Calu3 (cell line): Measurements from ENCODE around the gene TMEM176B. TPM values are rescaled to one million over a fixed set of nuclear protein-coding genes. Genes with fewer than 3 reads are reported as not detected.
A peak's percentile ranks its signal among the peaks of the same experiment; 100 is the strongest.
"Not testable (repeated sequence)": the region's sequence is repeated elsewhere in the genome, so short reads cannot be mapped to it uniquely, and the experiment has no call there.

ENCODE experiments used
- BruUV-seq: library from RNA; stranded (reverse); fragments of 400-500 nt; replicated peaks from 2 replicates; lab custom pipeline; 2021; lab: Mats Ljungman, UMichigan
- CTCF ChIA-PET: fragments of 300-600 bp; sonication (Branson Sonifier 250); formaldehyde crosslinking; loops from one replicate; lab custom pipeline; 2022; ENCODE audit warnings: antibody characterized with exemption; lab: Charles Lee
- DNase-seq: peaks from one replicate; pipeline ENCODE4 v3.0.0; 2022
- H3K27ac Mint-ChIP-seq: one replicate; pipeline ENCODE4 v1.8.0; 2022; ENCODE audit warnings: mixed read lengths; ENCODE audit not compliant: unreplicated experiment
- H3K27me3 Mint-ChIP-seq: one replicate; pipeline ENCODE4 v1.8.0; 2022; ENCODE audit warnings: mixed read lengths; ENCODE audit not compliant: unreplicated experiment
- H3K36me3 Mint-ChIP-seq: one replicate; pipeline ENCODE4 v1.8.0; 2022; ENCODE audit warnings: mild to moderate bottlenecking, moderate library complexity, mixed read lengths; ENCODE audit not compliant: insufficient read depth, unreplicated experiment
- H3K4me1 Mint-ChIP-seq: one replicate; pipeline ENCODE4 v1.8.0; 2022; ENCODE audit warnings: mild to moderate bottlenecking, low read depth, mixed read lengths; ENCODE audit not compliant: unreplicated experiment
- H3K4me3 Mint-ChIP-seq: one replicate; pipeline ENCODE4 v1.8.0; 2022; ENCODE audit warnings: mild to moderate bottlenecking, low read depth, moderate library complexity, mixed read lengths; ENCODE audit not compliant: unreplicated experiment
- H3K9me3 Mint-ChIP-seq: one replicate; pipeline ENCODE4 v1.8.0; 2022; ENCODE audit warnings: low read depth, mixed read lengths; ENCODE audit not compliant: unreplicated experiment
- intact Hi-C: fragments of 100-400 bp; cut with micrococcal nuclease; formaldehyde crosslinking; loops from one replicate; pipeline ENCODE4 v1.10.0; 2022; ENCODE audit not compliant: unreplicated experiment
- total RNA-seq: library from RNA; stranded (reverse); gene quantifications from 2 replicates; pipeline ENCODE4 v1.2.3, GENCODE V29; 2022
- TF ChIP-seq, protein P1 (sequence below): fragments of 200-600 bp; IDR thresholded peaks from one replicate; pipeline ENCODE4 v1.8.0; 2022; ENCODE audit warnings: antibody characterized with exemption; ENCODE audit not compliant: unreplicated experiment

TMEM176B gene
- total RNA-seq, 1 experiment from 2014 or later, result 3.1 TPM

GRCh38 chr7:150780292-150780691, 19.9 kb downstream of the TMEM176B start:
- intact Hi-C loops, result loop anchor here (10.0 kb wide), 1 partner anchor 205 kb away; no protein-coding TSS in a partner anchor
- CTCF ChIA-PET, result no interaction called here
- no peaks in the 10 kb centered on the region for H3K4me1 Mint-ChIP-seq
- no peaks in the 10 kb centered on the region for H3K9me3 Mint-ChIP-seq
- H3K4me3 Mint-ChIP-seq, result no peak overlapping the region
- no peak for DNase-seq
- H3K27me3 Mint-ChIP-seq, result peaks cover 30% of the 10 kb centered on the region
- TF ChIP-seq, protein P1, sequence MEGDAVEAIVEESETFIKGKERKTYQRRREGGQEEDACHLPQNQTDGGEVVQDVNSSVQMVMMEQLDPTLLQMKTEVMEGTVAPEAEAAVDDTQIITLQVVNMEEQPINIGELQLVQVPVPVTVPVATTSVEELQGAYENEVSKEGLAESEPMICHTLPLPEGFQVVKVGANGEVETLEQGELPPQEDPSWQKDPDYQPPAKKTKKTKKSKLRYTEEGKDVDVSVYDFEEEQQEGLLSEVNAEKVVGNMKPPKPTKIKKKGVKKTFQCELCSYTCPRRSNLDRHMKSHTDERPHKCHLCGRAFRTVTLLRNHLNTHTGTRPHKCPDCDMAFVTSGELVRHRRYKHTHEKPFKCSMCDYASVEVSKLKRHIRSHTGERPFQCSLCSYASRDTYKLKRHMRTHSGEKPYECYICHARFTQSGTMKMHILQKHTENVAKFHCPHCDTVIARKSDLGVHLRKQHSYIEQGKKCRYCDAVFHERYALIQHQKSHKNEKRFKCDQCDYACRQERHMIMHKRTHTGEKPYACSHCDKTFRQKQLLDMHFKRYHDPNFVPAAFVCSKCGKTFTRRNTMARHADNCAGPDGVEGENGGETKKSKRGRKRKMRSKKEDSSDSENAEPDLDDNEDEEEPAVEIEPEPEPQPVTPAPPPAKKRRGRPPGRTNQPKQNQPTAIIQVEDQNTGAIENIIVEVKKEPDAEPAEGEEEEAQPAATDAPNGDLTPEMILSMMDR, result no peak
- H3K27ac Mint-ChIP-seq, result no peak overlapping the region
- no peaks in the 10 kb centered on the region for H3K36me3 Mint-ChIP-seq
- no TSS peak for BruUV-seq

DNA sequence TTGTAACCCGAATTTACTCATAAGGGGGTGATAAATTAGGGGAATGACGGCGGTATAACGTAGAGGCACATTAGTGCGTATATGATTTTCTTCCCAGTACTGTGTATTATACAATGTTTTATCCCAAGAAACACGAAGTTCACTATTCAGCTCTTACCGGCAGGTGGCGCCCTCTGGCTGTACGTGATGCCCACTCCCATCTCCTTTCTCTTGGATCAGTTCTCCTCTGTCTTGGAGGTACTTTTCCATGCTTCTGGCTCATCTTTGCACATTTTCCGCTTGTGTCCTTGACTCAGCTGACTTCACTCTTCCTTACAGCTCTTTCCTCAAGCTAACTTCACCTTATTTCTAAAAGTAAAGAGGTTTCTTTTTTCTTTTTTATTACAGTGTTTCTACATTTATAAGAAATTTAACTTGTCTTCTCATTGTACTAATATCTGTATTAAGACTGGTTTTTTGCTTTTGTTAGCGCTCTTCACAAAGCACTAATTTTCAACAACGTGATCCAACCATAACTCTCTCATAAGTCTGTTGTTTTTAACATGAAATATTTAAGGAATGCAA, 21.3 kb downstream of the TMEM176B start:
- Mint-ChIP-seq H3K27ac (no peak overlapping the region), H3K27me3 (peaks cover 35% of the 10 kb centered on the region)
- intact Hi-C loops, result loop anchor here (1.0 to 10.0 kb wide), 4 partner anchors 98 to 523 kb away; no protein-coding TSS in a partner anchor

GRCh38 chr7:150778014-150778737, 22.0 kb downstream of the TMEM176B start:
- no peaks in the 10 kb centered on the region for H3K4me1 Mint-ChIP-seq
- DNase-seq, result no peak
- peaks cover 41% of the 10 kb centered on the region for H3K27me3 Mint-ChIP-seq
- no TSS peak for BruUV-seq
- CTCF ChIA-PET, result interaction anchor here (0.9 to 1.0 kb wide), 2 partner anchors 15 to 104 kb away, joined by 3 read pairs; no protein-coding TSS in a partner anchor
- H3K9me3 Mint-ChIP-seq, result peaks cover 7% of the 10 kb centered on the region
- no peak overlapping the region for H3K27ac Mint-ChIP-seq
- TF ChIP-seq, protein P1, result no peak
- no peaks in the 10 kb centered on the region for H3K36me3 Mint-ChIP-seq
- H3K4me3 Mint-ChIP-seq, result no peak overlapping the region
- intact Hi-C loops, result loop anchor here (1.0 to 10.0 kb wide), 4 partner anchors 99 to 524 kb away; no protein-coding TSS in a partner anchor

More for the DNA sequence above, 21.3 kb downstream of the TMEM176B start:
- DNase-seq, result peak; percentile 86
- BruUV-seq, result no TSS peak
- no peak overlapping the region for H3K4me3 Mint-ChIP-seq
- TF ChIP-seq, protein P1, result peak; percentile 88
- H3K36me3 Mint-ChIP-seq, result no peaks in the 10 kb centered on the region
- CTCF ChIA-PET, result interaction anchor here (0.6 to 1.0 kb wide), 3 partner anchors 14 to 1665 kb away, joined by 3 to 4 read pairs (median 3); no protein-coding TSS in a partner anchor
- no peaks in the 10 kb centered on the region for H3K4me1 Mint-ChIP-seq
- peaks cover 2% of the 10 kb centered on the region for H3K9me3 Mint-ChIP-seq

DNA sequence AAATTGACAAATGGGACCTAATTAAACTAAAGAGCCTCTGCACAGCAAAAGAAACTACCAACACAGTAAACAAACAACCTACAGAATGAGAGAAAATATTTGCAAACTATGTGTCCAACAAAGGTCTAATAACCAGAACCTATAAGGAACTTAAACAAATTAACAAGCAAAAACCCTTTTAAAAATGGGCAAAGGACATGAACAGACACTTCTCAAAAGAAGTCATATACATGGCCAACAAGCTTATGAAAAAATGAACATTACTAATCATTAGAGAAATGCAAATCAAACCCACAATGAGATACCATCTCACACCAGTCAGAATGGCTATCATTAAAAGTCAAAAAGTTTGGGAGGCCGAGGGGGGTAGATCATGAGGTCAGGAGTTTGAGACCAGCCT, 26.0 kb downstream of the TMEM176B start:
- DNase-seq, BruUV-seq, H3K4me3 Mint-ChIP-seq, H3K36me3 Mint-ChIP-seq, H3K4me1 Mint-ChIP-seq, H3K27ac Mint-ChIP-seq, H3K9me3 Mint-ChIP-seq, CTCF ChIA-PET: not testable (repeated sequence)
- H3K27me3 Mint-ChIP-seq, result peaks cover 28% of the 10 kb centered on the region
- intact Hi-C loops, result loop anchor here (10.0 kb wide), 1 partner anchor 231 kb away; no protein-coding TSS in a partner anchor
